MCF 10A (cell line): ENCODE measurements around the gene FBXL20. TPM values are rescaled to one million over a fixed set of nuclear protein-coding genes. Genes with fewer than 3 reads are reported as not detected.

ENCODE experiments used
- BruUV-seq: library from RNA; stranded (reverse); fragments of 400-500 nt; replicated peaks from 2 replicates; lab custom pipeline; 2021; lab: Mats Ljungman, UMichigan
- CTCF ChIA-PET: fragments of 300-600 bp; sonication (Branson Sonifier 250); formaldehyde crosslinking; extraction: SDS; loops from one replicate; lab custom pipeline; 2021; ENCODE audit warnings: antibody characterized with exemption, inconsistent platforms; lab: Yijun Ruan, JAX
- POLR2A ChIA-PET: fragments of 300-600, 350-650 bp; sonication (Branson Sonifier 250); formaldehyde crosslinking; extraction: SDS; loops from one replicate; lab custom pipeline; 2020; ENCODE audit warnings: antibody characterized with exemption, inconsistent platforms; lab: Yijun Ruan, JAX
- DNase-seq: peaks from one replicate; pipeline ENCODE4 v3.0.0-alpha.2; 2018; ENCODE audit not compliant: unreplicated experiment
- H3K27ac Mint-ChIP-seq: one replicate; pipeline ENCODE4 v1.8.0; 2022; ENCODE audit warnings: mild to moderate bottlenecking, low read depth, mixed read lengths; ENCODE audit not compliant: unreplicated experiment
- H3K27me3 Mint-ChIP-seq: one replicate; pipeline ENCODE4 v1.8.0; 2022; ENCODE audit warnings: mixed read lengths; ENCODE audit not compliant: insufficient read depth, unreplicated experiment
- H3K36me3 Mint-ChIP-seq: one replicate; pipeline ENCODE4 v1.8.0; 2022; ENCODE audit warnings: mild to moderate bottlenecking, moderate library complexity, mixed read lengths; ENCODE audit not compliant: insufficient read depth, unreplicated experiment
- H3K4me1 Mint-ChIP-seq: one replicate; pipeline ENCODE4 v1.8.0; 2022; ENCODE audit warnings: mixed read lengths; ENCODE audit not compliant: insufficient read depth, unreplicated experiment
- H3K4me3 Mint-ChIP-seq: one replicate; pipeline ENCODE4 v1.8.0; 2022; ENCODE audit warnings: mild to moderate bottlenecking, moderate library complexity, mixed read lengths; ENCODE audit not compliant: unreplicated experiment
- H3K9me3 Mint-ChIP-seq: one replicate; pipeline ENCODE4 v1.8.0; 2022; ENCODE audit warnings: mixed read lengths; ENCODE audit not compliant: unreplicated experiment
- intact Hi-C: fragments of 100-400 bp; cut with micrococcal nuclease; formaldehyde crosslinking; loops from 2 replicates; pipeline ENCODE4 v1.14.1; 2022
- total RNA-seq: library from RNA; stranded (reverse); gene quantifications from 2 replicates; pipeline ENCODE4 v1.2.3, GENCODE V29; 2022
- TF ChIP-seq, protein P1 (sequence below): fragments of 200-600 bp; IDR thresholded peaks from one replicate; pipeline ENCODE4 v1.8.0; 2022; ENCODE audit warnings: antibody characterized with exemption, mild to moderate bottlenecking; ENCODE audit not compliant: unreplicated experiment

FBXL20 gene
- total RNA-seq, 1 experiment from 2014 or later: 13.4 TPM

GRCh38 chr17:39236450-39236927 lies 164.9 kb downstream of the FBXL20 start:
- ChIA-PET CTCF (interaction anchor here (0.5 to 21.6 kb wide), 19 partner anchors 9 to 257 kb away, joined by 3 to 485 read pairs (median 5); partner anchors contain the start of genes CDK12 and RPL19), POLR2A (interaction anchor here (0.6 to 2.6 kb wide), 9 partner anchors 17 to 225 kb away, joined by 3 to 15 read pairs (median 4); partner anchors contain the start of genes CDK12 and RPL19)
- Mint-ChIP-seq H3K36me3 (no peaks in the 10 kb centered on the region), H3K27ac (no peak overlapping the region), H3K4me1 (peaks cover 28% of the 10 kb centered on the region), H3K4me3 (no peak overlapping the region), H3K27me3 (no peaks in the 10 kb centered on the region), H3K9me3 (no peaks in the 10 kb centered on the region)
- intact Hi-C loops: loop anchor here (5.0 kb wide), 1 partner anchor 84 kb away; the partner anchor contains the start of gene PLXDC1
- no TSS peak for BruUV-seq
- TF ChIP-seq, protein P1, sequence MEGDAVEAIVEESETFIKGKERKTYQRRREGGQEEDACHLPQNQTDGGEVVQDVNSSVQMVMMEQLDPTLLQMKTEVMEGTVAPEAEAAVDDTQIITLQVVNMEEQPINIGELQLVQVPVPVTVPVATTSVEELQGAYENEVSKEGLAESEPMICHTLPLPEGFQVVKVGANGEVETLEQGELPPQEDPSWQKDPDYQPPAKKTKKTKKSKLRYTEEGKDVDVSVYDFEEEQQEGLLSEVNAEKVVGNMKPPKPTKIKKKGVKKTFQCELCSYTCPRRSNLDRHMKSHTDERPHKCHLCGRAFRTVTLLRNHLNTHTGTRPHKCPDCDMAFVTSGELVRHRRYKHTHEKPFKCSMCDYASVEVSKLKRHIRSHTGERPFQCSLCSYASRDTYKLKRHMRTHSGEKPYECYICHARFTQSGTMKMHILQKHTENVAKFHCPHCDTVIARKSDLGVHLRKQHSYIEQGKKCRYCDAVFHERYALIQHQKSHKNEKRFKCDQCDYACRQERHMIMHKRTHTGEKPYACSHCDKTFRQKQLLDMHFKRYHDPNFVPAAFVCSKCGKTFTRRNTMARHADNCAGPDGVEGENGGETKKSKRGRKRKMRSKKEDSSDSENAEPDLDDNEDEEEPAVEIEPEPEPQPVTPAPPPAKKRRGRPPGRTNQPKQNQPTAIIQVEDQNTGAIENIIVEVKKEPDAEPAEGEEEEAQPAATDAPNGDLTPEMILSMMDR: no peak
- DNase-seq: no peak

GRCh38 chr17:39235555-39236449 lies 165.6 kb downstream of the FBXL20 start:
- peaks cover 33% of the 10 kb centered on the region for H3K4me1 Mint-ChIP-seq
- TF ChIP-seq, protein P1: peak; percentile 78
- H3K4me3 Mint-ChIP-seq: no peak overlapping the region
- no peaks in the 10 kb centered on the region for H3K27me3 Mint-ChIP-seq
- no peaks in the 10 kb centered on the region for H3K36me3 Mint-ChIP-seq
- intact Hi-C loops: loop anchor here (5.0 kb wide), 1 partner anchor 84 kb away; the partner anchor contains the start of gene PLXDC1
- BruUV-seq: no TSS peak
- H3K9me3 Mint-ChIP-seq: no peaks in the 10 kb centered on the region
- DNase-seq: peak; percentile 73
- ChIA-PET POLR2A (interaction anchor here (0.6 to 2.6 kb wide), 8 partner anchors 16 to 225 kb away, joined by 3 to 15 read pairs (median 4); partner anchors contain the start of genes CDK12 and RPL19), CTCF (interaction anchor here (0.5 to 21.6 kb wide), 21 partner anchors 9 to 373 kb away, joined by 3 to 485 read pairs (median 4); partner anchors contain the start of gene RPL19)
- no peak overlapping the region for H3K27ac Mint-ChIP-seq

DNA sequence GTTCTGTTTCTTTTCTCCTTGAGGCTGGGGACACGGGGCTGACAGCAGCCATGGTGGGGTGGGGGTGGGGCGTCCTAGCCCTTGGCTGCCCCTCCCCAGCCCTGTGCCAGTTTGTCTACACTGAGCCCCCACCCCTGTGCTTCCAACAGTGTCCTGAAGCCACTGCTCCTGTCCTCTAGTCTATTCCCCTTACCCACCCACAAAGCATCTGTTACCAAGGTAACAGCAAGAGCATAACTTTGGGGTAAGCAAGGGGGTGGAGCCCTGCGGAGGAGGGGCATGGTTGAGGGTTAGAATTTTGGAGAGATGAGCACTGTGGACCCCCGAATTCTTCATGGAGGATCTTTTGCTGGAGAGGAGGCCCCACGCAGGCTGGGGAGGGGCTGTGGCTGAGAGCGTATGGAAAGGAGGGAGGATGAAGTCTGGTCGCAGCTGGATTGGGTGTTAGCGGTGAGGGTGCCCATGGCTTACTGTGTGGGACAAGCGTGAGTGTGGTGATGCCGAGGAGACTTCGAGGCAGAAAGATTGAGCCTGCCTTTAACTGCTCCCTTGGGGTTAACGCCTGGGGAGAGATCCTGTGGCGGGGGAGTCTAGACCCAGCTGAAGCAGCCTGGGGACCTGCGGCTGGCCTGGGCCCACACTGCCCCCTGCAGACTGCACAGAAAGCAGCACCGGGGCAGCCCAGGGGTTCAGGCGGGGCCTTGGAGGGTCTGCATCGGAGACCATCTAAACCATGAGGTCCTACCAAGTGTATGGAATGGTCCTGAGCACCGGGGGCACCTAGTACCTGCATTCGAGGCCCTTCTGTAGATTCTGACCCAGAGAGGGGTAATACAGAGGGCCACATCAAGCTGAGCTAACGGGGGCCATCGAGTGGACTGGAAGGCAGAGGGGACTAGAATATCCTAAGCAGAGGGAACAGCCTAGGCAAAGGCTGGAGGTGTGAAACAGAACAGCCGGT lies 169.6 kb downstream of the FBXL20 start:
- intact Hi-C loops: no loop called here
- Mint-ChIP-seq H3K27ac (peak overlapping the region; percentile 78), H3K4me3 (no peak overlapping the region)

More for the DNA sequence above, 169.6 kb downstream of the FBXL20 start:
- no TSS peak for BruUV-seq
- peak; percentile 75 for DNase-seq
- Mint-ChIP-seq H3K36me3 (no peaks in the 10 kb centered on the region), H3K9me3 (no peaks in the 10 kb centered on the region), H3K27me3 (no peaks in the 10 kb centered on the region), H3K4me1 (peaks cover 37% of the 10 kb centered on the region)
- ChIA-PET POLR2A (interaction anchor here (0.6 to 3.6 kb wide), 8 partner anchors 13 to 1377 kb away, joined by 3 to 28 read pairs (median 4); partner anchors contain the start of gene RPL19), CTCF (interaction anchor here (0.6 to 21.6 kb wide), 15 partner anchors 10 to 650 kb away, joined by 3 to 485 read pairs (median 4); partner anchors contain the start of genes PLXDC1 and RPL19)
- TF ChIP-seq, protein P1: peak; percentile 74
